GM23338 (cell line): ENCODE measurements around the gene PRMT1. TPM values are rescaled to one million over a fixed set of nuclear protein-coding genes. Genes with fewer than 3 reads are reported as not detected.

Experiments used
- ATAC-seq: fragments of 200-7000 bp; cut with Tn5 transposase; 3 replicates; pipeline ENCODE4 v1.9.1; 2020
- DNase-seq: peaks from one replicate; pipeline ENCODE4 v3.0.0-alpha.2; 2015; ENCODE audit warnings: low spot score
- H2AFZ ChIP-seq: fragments of 200-600 bp; sonication (generic); 2 replicates; pipeline ENCODE4 v1.8.0; 2016; ENCODE audit warnings: antibody characterized with exemption, mild to moderate bottlenecking, moderate library complexity
- H3F3A ChIP-seq: fragments of 200-600 bp; sonication (generic); replicated peaks from 2 replicates; pipeline ENCODE4 v1.8.0; 2017; ENCODE audit warnings: antibody characterized with exemption, mixed run types, low read depth
- H3K27ac ChIP-seq: fragments of 200-600 bp; sonication (generic); 2 replicates; pipeline ENCODE4 v1.6.1; 2016; ENCODE audit warnings: low read depth
- H3K27me3 ChIP-seq: fragments of 200-600 bp; sonication (generic); 2 replicates; pipeline ENCODE4 v1.8.0; 2016; ENCODE audit warnings: mild to moderate bottlenecking, mixed run types, moderate library complexity; ENCODE audit not compliant: insufficient read depth
- H3K36me3 ChIP-seq: fragments of 200-600 bp; sonication (generic); 2 replicates; pipeline ENCODE4 v1.8.0; 2016; ENCODE audit warnings: mild to moderate bottlenecking; ENCODE audit not compliant: insufficient read depth
- H3K4me1 ChIP-seq: fragments of 200-600 bp; sonication (generic); 2 replicates; pipeline ENCODE4 v1.8.0; 2016; ENCODE audit warnings: mild to moderate bottlenecking, moderate library complexity; ENCODE audit not compliant: insufficient read depth
- H3K4me2 ChIP-seq: fragments of 200-600 bp; sonication (generic); 2 replicates; pipeline ENCODE4 v1.7.1; 2017; ENCODE audit warnings: mixed run types
- H3K4me3 ChIP-seq: fragments of 200-600 bp; sonication (generic); 2 replicates; pipeline ENCODE4 v1.6.1; 2016; ENCODE audit warnings: mixed run types
- H3K79me2 ChIP-seq: fragments of 200-600 bp; sonication (generic); replicated peaks from 2 replicates; pipeline ENCODE4 v1.8.0; 2017; ENCODE audit warnings: mild to moderate bottlenecking; ENCODE audit not compliant: insufficient read depth
- H3K9me2 ChIP-seq: fragments of 200-600 bp; sonication (generic); 2 replicates; pipeline ENCODE4 v1.8.0; 2017; ENCODE audit not compliant: insufficient read depth
- H4K20me1 ChIP-seq: fragments of 200-600 bp; sonication (generic); replicated peaks from 2 replicates; pipeline ENCODE4 v1.8.0; 2017; ENCODE audit warnings: mild to moderate bottlenecking; ENCODE audit not compliant: insufficient read depth
- H3K27ac Mint-ChIP-seq: 2 replicates; pipeline ENCODE4 v1.8.0; 2020; ENCODE audit warnings: inconsistent platforms, mild to moderate bottlenecking, moderate library complexity, mixed read lengths
- H3K27me3 Mint-ChIP-seq: 3 replicates; pipeline ENCODE4 v1.8.0; 2022; ENCODE audit warnings: low read depth, mild to moderate bottlenecking, moderate library complexity, mixed read lengths, inconsistent platforms; ENCODE audit not compliant: insufficient read depth, poor library complexity
- H3K36me3 Mint-ChIP-seq: 3 replicates; pipeline ENCODE4 v1.8.0; 2021; ENCODE audit warnings: low read depth, mild to moderate bottlenecking, inconsistent platforms, moderate library complexity, mixed read lengths
- H3K4me1 Mint-ChIP-seq: 3 replicates; pipeline ENCODE4 v1.8.0; 2020; ENCODE audit warnings: mild to moderate bottlenecking, inconsistent platforms, mixed read lengths
- H3K4me3 Mint-ChIP-seq: 3 replicates; pipeline ENCODE4 v1.8.0; 2021; ENCODE audit warnings: moderate library complexity, mild to moderate bottlenecking, inconsistent platforms, mixed read lengths
- H3K9me3 Mint-ChIP-seq: 3 replicates; pipeline ENCODE4 v1.8.0; 2020; ENCODE audit warnings: moderate library complexity, mild to moderate bottlenecking, inconsistent platforms, mixed read lengths
- JUNB ChIP-seq: IDR thresholded peaks from one replicate; pipeline ENCODE4 v1.6.1; 2016; ENCODE audit warnings: antibody characterized with exemption; ENCODE audit not compliant: unreplicated experiment
- ZNF331 ChIP-seq: fragments of 250-450 bp; sonication (Bioruptor Pico); IDR thresholded peaks from 2 replicates; pipeline ENCODE4 v1.5.0; 2020; ENCODE audit warnings: low read depth, mild to moderate bottlenecking, moderate library complexity
- ZNF462 ChIP-seq: fragments of 250-450 bp; sonication (Bioruptor Pico); IDR thresholded peaks from 2 replicates; pipeline ENCODE4 v1.5.0; 2020; ENCODE audit warnings: mild to moderate bottlenecking, moderate library complexity
- polyA plus RNA-seq: library from polyadenylated mRNA; unstranded; fragments of >200 nt; fragmentation: Nextera tagmentation; extraction: Ambion mirVana; gene quantifications from 2 replicates; pipeline ENCODE4 v1.2.1, GENCODE V29; 2016
- total RNA-seq: library from RNA; depleted of rRNA; stranded (reverse); fragments of >200 nt; shearing (Covaris generic); gene quantifications from 2 replicates; pipeline ENCODE4 v1.2.3, GENCODE V29; 2014

PRMT1 gene
- total and polyA plus RNA-seq, 2 experiments from 2014 or later, result 590 to 700 TPM

- H3K4me1 Mint-ChIP-seq, result peaks cover 25% of the 10 kb centered on the region
- H3K27ac Mint-ChIP-seq, result peak overlapping the region; percentile 80
- H3K36me3 Mint-ChIP-seq, result peaks cover 40% of the 10 kb centered on the region
- peak overlapping the region; percentile 84 for H3K27ac ChIP-seq
- H3K9me2 ChIP-seq, result no peaks in the 10 kb centered on the region
- TF ChIP-seq ZNF331 (CRISPR knock-in tag) (no peak), JUNB (no peak), ZNF462 (no peak)
- ATAC-seq (no peak), DNase-seq (peak; percentile 47)
- H3K4me1 ChIP-seq, result peaks cover 22% of the 10 kb centered on the region
- H3F3A ChIP-seq, result peaks cover 41% of the 10 kb centered on the region
- H3K9me3 Mint-ChIP-seq, result no peaks in the 10 kb centered on the region; the same call in 2 of the 3 replicates
- peaks cover 43% of the 10 kb centered on the region for H3K27me3 Mint-ChIP-seq
- no peaks in the 10 kb centered on the region for H3K27me3 ChIP-seq
- H3K79me2 ChIP-seq, result peaks cover 59% of the 10 kb centered on the region
- peaks cover 36% of the 10 kb centered on the region for H3K36me3 ChIP-seq
- H3K4me3 ChIP-seq, result peak overlapping the region; percentile 95
- H2AFZ ChIP-seq, result no peak overlapping the region
- H4K20me1 ChIP-seq, result peaks cover 43% of the 10 kb centered on the region
- H3K4me2 ChIP-seq, result peak overlapping the region; percentile 84
- peak overlapping the region; percentile 91 for H3K4me3 Mint-ChIP-seq
Observed at GRCh38 chr19:49679771-49680413, 2.8 kb downstream of the PRMT1 start.
